Smooth muscle cell (in vitro differentiated cells): ENCODE measurements around the gene SAMD4A. TPM values are rescaled to one million over a fixed set of nuclear protein-coding genes. Genes with fewer than 3 reads are reported as not detected.

Experiments
- DNase-seq: peaks from one replicate; lab custom pipeline; 2025; ENCODE audit not compliant: unreplicated experiment; lab: John Stamatoyannopoulos, UW
- H2AFZ ChIP-seq: fragments of 200-600 bp; sonication (generic); 2 replicates; pipeline ENCODE4 v1.6.0; 2016; ENCODE audit warnings: antibody characterized with exemption, low read depth, mild to moderate bottlenecking
- H3F3A ChIP-seq: fragments of 200-600 bp; sonication (generic); 2 replicates; pipeline ENCODE4 v1.6.0; 2017; ENCODE audit warnings: antibody characterized with exemption, low read depth
- H3K27ac ChIP-seq: fragments of 200-600 bp; sonication (generic); 2 replicates; pipeline ENCODE4 v1.5.1; 2016; ENCODE audit warnings: low read depth, mild to moderate bottlenecking
- H3K27me3 ChIP-seq: fragments of 200-600 bp; sonication (generic); 2 replicates; pipeline ENCODE4 v1.6.1; 2016; ENCODE audit warnings: low read depth, mild to moderate bottlenecking
- H3K36me3 ChIP-seq: fragments of 200-600 bp; sonication (generic); 2 replicates; pipeline ENCODE4 v1.5.1; 2016; ENCODE audit warnings: low read depth
- H3K4me1 ChIP-seq: fragments of 200-600 bp; sonication (generic); 2 replicates; pipeline ENCODE4 v1.5.1; 2016; ENCODE audit warnings: low read depth
- H3K4me2 ChIP-seq: fragments of 200-600 bp; sonication (generic); 2 replicates; pipeline ENCODE4 v1.6.0; 2016; ENCODE audit warnings: mild to moderate bottlenecking
- H3K4me3 ChIP-seq: fragments of 200-600 bp; sonication (generic); 2 replicates; pipeline ENCODE4 v1.5.1; 2016; ENCODE audit warnings: mild to moderate bottlenecking
- H3K79me2 ChIP-seq: fragments of 200-600 bp; sonication (generic); 2 replicates; pipeline ENCODE4 v1.6.0; 2016; ENCODE audit warnings: low read depth, mild to moderate bottlenecking
- H3K9ac ChIP-seq: fragments of 200-600 bp; sonication (generic); 2 replicates; pipeline ENCODE4 v1.6.0; 2016; ENCODE audit warnings: low read depth
- H3K9me3 ChIP-seq: fragments of 200-600 bp; sonication (generic); replicated peaks from 2 replicates; pipeline ENCODE4 v1.5.1; 2016; ENCODE audit warnings: low read depth
- H4K20me1 ChIP-seq: fragments of 200-600 bp; sonication (generic); 2 replicates; pipeline ENCODE4 v1.6.0; 2016; ENCODE audit warnings: low read depth
- WGBS: methylation state at CpG from one replicate; pipeline ENCODE4 v1.1.7; 2016; ENCODE audit warnings: low lambda C conversion rate; 5-methylcytosine and 5-hydroxymethylcytosine counted together
- polyA plus RNA-seq: library from polyadenylated mRNA; unstranded; fragments of >200 nt; fragmentation: Nextera tagmentation; extraction: Ambion mirVana; gene quantifications from 2 replicates; pipeline ENCODE4 v1.2.1, GENCODE V29; 2016
- total RNA-seq: library from RNA; depleted of rRNA; stranded (reverse); fragments of >200 nt; gene quantifications from 2 replicates; pipeline ENCODE4 v1.2.3, GENCODE V29; 2014
- TF ChIP-seq, protein P1 (sequence below): fragments of 200-600 bp; sonication (generic); IDR thresholded peaks from 2 replicates; pipeline ENCODE4 v1.5.1; 2017; ENCODE audit warnings: borderline replicate concordance, mild to moderate bottlenecking, antibody characterized with exemption; ENCODE audit not compliant: insufficient read depth, poor library complexity, severe bottlenecking

The SAMD4A gene
- total and polyA plus RNA-seq, 2 experiments from 2014 or later, result 9.2 to 36.7 TPM

DNA sequence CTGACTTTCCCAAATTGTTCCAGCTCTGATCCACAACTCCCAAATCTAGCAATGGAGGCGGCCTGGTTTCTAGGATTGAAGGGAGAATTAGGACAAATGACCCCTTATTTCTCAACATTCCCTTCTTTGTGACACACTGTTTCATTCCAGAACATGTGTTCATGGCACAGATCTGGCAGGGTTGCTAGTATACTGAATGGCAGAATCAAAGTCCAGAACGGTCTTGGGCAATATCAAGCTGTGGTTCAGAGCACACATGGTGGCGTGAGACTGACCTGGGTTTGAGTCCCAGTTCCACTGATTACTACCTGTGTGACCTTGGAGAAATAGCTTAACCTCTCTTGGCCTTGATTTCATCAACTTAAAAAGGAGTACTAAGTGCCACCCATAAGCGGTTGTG, 152.5 kb downstream of the SAMD4A start:
- no peaks in the 10 kb centered on the region for H3K36me3 ChIP-seq
- peaks cover 97% of the 10 kb centered on the region for H4K20me1 ChIP-seq
- WGBS, result over 99% methylated on average over 4 of the region's 4 CpGs
- TF ChIP-seq, protein P1, sequence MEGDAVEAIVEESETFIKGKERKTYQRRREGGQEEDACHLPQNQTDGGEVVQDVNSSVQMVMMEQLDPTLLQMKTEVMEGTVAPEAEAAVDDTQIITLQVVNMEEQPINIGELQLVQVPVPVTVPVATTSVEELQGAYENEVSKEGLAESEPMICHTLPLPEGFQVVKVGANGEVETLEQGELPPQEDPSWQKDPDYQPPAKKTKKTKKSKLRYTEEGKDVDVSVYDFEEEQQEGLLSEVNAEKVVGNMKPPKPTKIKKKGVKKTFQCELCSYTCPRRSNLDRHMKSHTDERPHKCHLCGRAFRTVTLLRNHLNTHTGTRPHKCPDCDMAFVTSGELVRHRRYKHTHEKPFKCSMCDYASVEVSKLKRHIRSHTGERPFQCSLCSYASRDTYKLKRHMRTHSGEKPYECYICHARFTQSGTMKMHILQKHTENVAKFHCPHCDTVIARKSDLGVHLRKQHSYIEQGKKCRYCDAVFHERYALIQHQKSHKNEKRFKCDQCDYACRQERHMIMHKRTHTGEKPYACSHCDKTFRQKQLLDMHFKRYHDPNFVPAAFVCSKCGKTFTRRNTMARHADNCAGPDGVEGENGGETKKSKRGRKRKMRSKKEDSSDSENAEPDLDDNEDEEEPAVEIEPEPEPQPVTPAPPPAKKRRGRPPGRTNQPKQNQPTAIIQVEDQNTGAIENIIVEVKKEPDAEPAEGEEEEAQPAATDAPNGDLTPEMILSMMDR, result no peak
- H3K27me3 ChIP-seq, result no peaks in the 10 kb centered on the region
- no peaks in the 10 kb centered on the region for H3F3A ChIP-seq
- no peak for DNase-seq
- no peak overlapping the region for H3K4me2 ChIP-seq
- H3K9me3 ChIP-seq, result no peaks in the 10 kb centered on the region
- H2AFZ ChIP-seq, result no peak overlapping the region
- no peak overlapping the region for H3K9ac ChIP-seq
- H3K27ac ChIP-seq, result no peak overlapping the region
- peaks cover 91% of the 10 kb centered on the region for H3K79me2 ChIP-seq
- no peaks in the 10 kb centered on the region for H3K4me1 ChIP-seq
- no peak overlapping the region for H3K4me3 ChIP-seq

GRCh38 chr14:54722791-54723432, 156.0 kb downstream of the SAMD4A start:
- no peak overlapping the region for H2AFZ ChIP-seq
- H3K4me2 ChIP-seq, result no peak overlapping the region
- H3K9ac ChIP-seq, result no peak overlapping the region
- H3K79me2 ChIP-seq, result peaks cover 72% of the 10 kb centered on the region
- H3K36me3 ChIP-seq, result no peaks in the 10 kb centered on the region
- TF ChIP-seq, protein P1, result peak; percentile 24
- no peaks in the 10 kb centered on the region for H3K27me3 ChIP-seq
- 71% methylated on average over 4 of the region's 4 CpGs for WGBS
- peaks cover 94% of the 10 kb centered on the region for H4K20me1 ChIP-seq
- H3K4me3 ChIP-seq, result no peak overlapping the region
- no peak for DNase-seq
- no peaks in the 10 kb centered on the region for H3F3A ChIP-seq
- H3K9me3 ChIP-seq, result no peaks in the 10 kb centered on the region
- no peaks in the 10 kb centered on the region for H3K4me1 ChIP-seq
- no peak overlapping the region for H3K27ac ChIP-seq

DNA sequence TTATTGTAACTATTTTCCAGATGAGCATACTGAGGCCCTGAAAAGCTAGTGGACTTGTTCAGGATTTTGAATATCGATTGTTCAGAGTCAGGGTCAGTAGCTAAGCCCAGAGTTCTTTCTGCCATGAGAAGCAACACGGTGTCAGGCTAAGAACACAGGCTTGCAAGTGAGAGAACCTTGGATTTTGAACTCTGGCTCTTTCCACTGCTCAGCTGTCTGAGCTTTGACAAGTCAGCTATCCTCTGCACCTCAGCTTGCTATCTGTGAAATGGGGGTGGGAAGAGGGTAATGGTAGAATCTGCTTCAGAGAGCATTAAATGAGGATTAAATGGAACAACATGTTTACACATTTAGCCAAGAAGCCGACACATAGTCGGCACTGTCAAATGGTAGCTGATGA, 157.2 kb downstream of the SAMD4A start:
- H3K4me1 ChIP-seq, result no peaks in the 10 kb centered on the region
- DNase-seq, result no peak
- no peaks in the 10 kb centered on the region for H3K9me3 ChIP-seq
- peaks cover 94% of the 10 kb centered on the region for H4K20me1 ChIP-seq
- H3F3A ChIP-seq, result peaks cover 5% of the 10 kb centered on the region
- H2AFZ ChIP-seq, result no peak overlapping the region
- peaks cover 73% of the 10 kb centered on the region for H3K79me2 ChIP-seq
- no peak overlapping the region for H3K4me2 ChIP-seq
- H3K36me3 ChIP-seq, result no peaks in the 10 kb centered on the region
- H3K4me3 ChIP-seq, result no peak overlapping the region
- TF ChIP-seq, protein P1, result no peak
- no peak overlapping the region for H3K27ac ChIP-seq
- WGBS, result 76% methylated on average over 4 of the region's 4 CpGs
- no peak overlapping the region for H3K9ac ChIP-seq
- no peaks in the 10 kb centered on the region for H3K27me3 ChIP-seq
